Measurements from ENCODE around the gene OR2H2. TPM values are rescaled to one million over a fixed set of nuclear protein-coding genes. Genes with fewer than 3 reads are reported as not detected.
A peak's percentile ranks its signal among the peaks of the same experiment; 100 is the strongest.

OR2H2 gene
- total and polyA plus RNA-seq, 2 donors: not detected

GRCh38 chr6:29566856-29567255 is 18.1 kb upstream of the OR2H2 start:
- no peak for DNase-seq (ENCODE audit: extremely low spot score)
- H3K4me3 ChIP-seq (ENCODE audit: low read depth, low read length): no peak overlapping the region
- 83% methylated on average over 5 of the region's 5 CpGs for WGBS

GRCh38 chr6:29567541-29567940 is 17.4 kb upstream of the OR2H2 start:
- no peak overlapping the region for H3K4me3 ChIP-seq (ENCODE audit: low read depth, low read length)
- no peak for DNase-seq (ENCODE audit: extremely low spot score)
- 43% methylated on average over 2 of the region's 2 CpGs for WGBS
- H3K27ac ChIP-seq (ENCODE audit: low read depth): no peak overlapping the region
- no peaks in the 10 kb centered on the region for H3K4me1 ChIP-seq (ENCODE audit: insufficient read depth)
- no peaks in the 10 kb centered on the region for H3K36me3 ChIP-seq (ENCODE audit: insufficient read depth)

More at GRCh38 chr6:29566856-29567255, 18.1 kb upstream of the OR2H2 start:
- Histone ChIP-seq H3K36me3 (ENCODE audit: insufficient read depth) (no peaks in the 10 kb centered on the region), H3K4me1 (ENCODE audit: insufficient read depth) (no peaks in the 10 kb centered on the region), H3K27ac (ENCODE audit: low read depth) (no peak overlapping the region)

- Histone ChIP-seq H3K36me3 (ENCODE audit: insufficient read depth) (no peaks in the 10 kb centered on the region), H3K27ac (ENCODE audit: low read depth) (no peak overlapping the region), H3K4me1 (ENCODE audit: insufficient read depth) (no peaks in the 10 kb centered on the region), H3K4me3 (ENCODE audit: low read depth, low read length) (no peak overlapping the region)
- DNase-seq (ENCODE audit: extremely low spot score): no peak
- 51% methylated on average over 5 of the region's 5 CpGs for WGBS
Observed at GRCh38 chr6:29567991-29568390, 16.9 kb upstream of the OR2H2 start.

- Histone ChIP-seq H3K27ac (ENCODE audit: low read depth) (no peak overlapping the region), H3K4me3 (ENCODE audit: low read depth, low read length) (no peak overlapping the region), H3K4me1 (ENCODE audit: insufficient read depth) (no peaks in the 10 kb centered on the region), H3K36me3 (ENCODE audit: insufficient read depth) (no peaks in the 10 kb centered on the region)
- DNase-seq (ENCODE audit: extremely low spot score): no peak
Observed at GRCh38 chr6:29576056-29576455, 8.9 kb upstream of the OR2H2 start.

DNA sequence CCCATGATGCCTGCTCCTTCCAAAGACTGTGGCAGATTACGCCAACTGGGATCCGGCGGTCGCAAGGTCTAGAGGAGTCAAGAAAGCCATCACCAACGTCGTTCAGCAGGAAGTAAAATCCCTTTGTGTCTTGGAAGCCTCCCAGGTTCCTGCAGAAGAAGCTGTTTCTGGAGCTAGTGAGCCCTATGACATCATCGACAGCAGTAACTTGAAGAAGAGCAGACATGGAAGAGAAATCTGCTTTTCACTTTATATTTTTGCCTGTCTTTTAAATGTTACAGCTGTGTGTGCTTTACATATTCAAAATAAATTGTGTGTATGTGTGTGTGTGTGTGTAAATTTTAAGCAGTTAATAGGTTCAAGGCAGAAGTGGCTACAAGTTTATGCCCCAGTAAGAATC is 7.4 kb upstream of the OR2H2 start:
- H3K4me3 ChIP-seq (ENCODE audit: low read depth, low read length): no peak overlapping the region
- DNase-seq (ENCODE audit: extremely low spot score): no peak
- WGBS: 38% methylated on average over 7 of the region's 7 CpGs
- no peaks in the 10 kb centered on the region for H3K4me1 ChIP-seq (ENCODE audit: insufficient read depth)
- no peak overlapping the region for H3K27ac ChIP-seq (ENCODE audit: low read depth)
- no peaks in the 10 kb centered on the region for H3K36me3 ChIP-seq (ENCODE audit: insufficient read depth)

DNA sequence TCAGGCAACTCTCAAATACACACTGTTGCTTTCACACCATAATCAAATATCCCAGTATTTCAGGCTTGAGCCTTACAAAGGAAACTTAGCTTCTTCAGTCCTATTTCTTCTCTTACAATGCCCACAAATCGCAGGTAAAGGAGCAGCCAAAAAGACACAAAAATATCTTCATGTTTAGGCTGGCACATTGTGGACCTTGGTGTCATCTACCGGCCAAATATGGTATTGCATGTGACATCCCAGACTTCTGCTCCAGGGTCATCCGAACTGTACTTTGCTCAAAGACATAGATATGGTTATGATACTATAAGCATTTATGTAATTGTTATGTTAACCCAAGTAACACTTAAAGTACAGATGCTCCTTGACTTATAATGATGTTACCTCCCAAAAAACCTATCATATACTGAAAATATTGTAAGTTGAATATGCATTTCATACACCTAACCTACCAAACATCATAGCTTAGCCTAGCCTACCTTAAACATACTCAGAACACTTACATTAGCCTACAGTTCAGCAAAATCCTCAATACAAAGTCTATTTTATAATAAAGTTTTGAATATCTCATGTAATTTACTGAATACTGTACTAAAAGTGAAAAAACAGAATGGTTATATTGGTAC is 4.6 kb downstream of the OR2H2 start:
- no peaks in the 10 kb centered on the region for H3K4me1 ChIP-seq (ENCODE audit: insufficient read depth)
- H3K36me3 ChIP-seq (ENCODE audit: insufficient read depth): no peaks in the 10 kb centered on the region
- DNase-seq (ENCODE audit: extremely low spot score): peak; percentile 5
- H3K27ac ChIP-seq (ENCODE audit: low read depth): no peak overlapping the region
- H3K4me3 ChIP-seq (ENCODE audit: low read depth, low read length): no peak overlapping the region
- WGBS: 5% methylated on average over 3 of the region's 3 CpGs

GRCh38 chr6:29590218-29590808 is 5.4 kb downstream of the OR2H2 start:
- no peaks in the 10 kb centered on the region for H3K4me1 ChIP-seq (ENCODE audit: insufficient read depth)
- no peak overlapping the region for H3K4me3 ChIP-seq (ENCODE audit: low read depth, low read length)
- 87% methylated on average over 4 of the region's 4 CpGs for WGBS

DNA sequence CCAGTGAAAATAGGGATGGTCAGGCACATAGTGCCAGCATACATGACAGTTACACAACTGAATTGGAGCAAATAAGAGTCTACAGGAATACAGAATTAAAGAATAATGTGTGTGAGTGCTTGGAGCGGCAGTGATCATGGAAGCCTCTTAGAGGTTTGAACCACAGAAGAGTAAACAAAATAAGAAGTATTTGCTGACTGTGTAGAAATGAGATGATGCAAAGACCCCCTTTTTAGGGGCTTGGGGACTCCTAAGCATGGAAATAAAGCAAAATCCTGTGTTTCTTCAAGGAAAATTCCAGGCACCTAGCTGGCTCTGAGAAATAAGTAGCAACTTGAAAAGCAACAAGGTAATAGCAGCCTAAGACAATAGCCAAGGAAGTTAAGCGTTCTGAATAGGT is 6.8 kb downstream of the OR2H2 start:
- Histone ChIP-seq H3K4me3 (ENCODE audit: low read depth, low read length) (no peak overlapping the region), H3K27ac (ENCODE audit: low read depth) (no peak overlapping the region), H3K36me3 (ENCODE audit: insufficient read depth) (no peaks in the 10 kb centered on the region), H3K4me1 (ENCODE audit: insufficient read depth) (no peaks in the 10 kb centered on the region)
- 63% methylated on average over 2 of the region's 2 CpGs for WGBS
- DNase-seq (ENCODE audit: extremely low spot score): no peak

More at GRCh38 chr6:29590218-29590808, 5.4 kb downstream of the OR2H2 start:
- Histone ChIP-seq H3K36me3 (ENCODE audit: insufficient read depth) (no peaks in the 10 kb centered on the region), H3K27ac (ENCODE audit: low read depth) (no peak overlapping the region)
- DNase-seq (ENCODE audit: extremely low spot score): no peak

GRCh38 chr6:29593199-29593855 is 8.4 kb downstream of the OR2H2 start:
- Histone ChIP-seq H3K4me1 (ENCODE audit: insufficient read depth) (no peaks in the 10 kb centered on the region), H3K36me3 (ENCODE audit: insufficient read depth) (no peaks in the 10 kb centered on the region), H3K4me3 (ENCODE audit: low read depth, low read length) (no peak overlapping the region), H3K27ac (ENCODE audit: low read depth) (no peak overlapping the region)
- DNase-seq (ENCODE audit: extremely low spot score): peak; percentile 2
- WGBS: 16% methylated on average over 4 of the region's 4 CpGs

- no peak overlapping the region for H3K27ac ChIP-seq (ENCODE audit: low read depth)
- WGBS: 74% methylated on average over 6 of the region's 6 CpGs
- no peak overlapping the region for H3K4me3 ChIP-seq (ENCODE audit: low read depth, low read length)
- no peaks in the 10 kb centered on the region for H3K4me1 ChIP-seq (ENCODE audit: insufficient read depth)
- DNase-seq (ENCODE audit: extremely low spot score): no peak
- no peaks in the 10 kb centered on the region for H3K36me3 ChIP-seq (ENCODE audit: insufficient read depth)
Observed at GRCh38 chr6:29596381-29596900, 11.5 kb downstream of the OR2H2 start.

GRCh38 chr6:29597184-29597583 is 12.3 kb downstream of the OR2H2 start:
- no peaks in the 10 kb centered on the region for H3K4me1 ChIP-seq (ENCODE audit: insufficient read depth)
- WGBS: 81% methylated on average over 2 of the region's 2 CpGs

DNA sequence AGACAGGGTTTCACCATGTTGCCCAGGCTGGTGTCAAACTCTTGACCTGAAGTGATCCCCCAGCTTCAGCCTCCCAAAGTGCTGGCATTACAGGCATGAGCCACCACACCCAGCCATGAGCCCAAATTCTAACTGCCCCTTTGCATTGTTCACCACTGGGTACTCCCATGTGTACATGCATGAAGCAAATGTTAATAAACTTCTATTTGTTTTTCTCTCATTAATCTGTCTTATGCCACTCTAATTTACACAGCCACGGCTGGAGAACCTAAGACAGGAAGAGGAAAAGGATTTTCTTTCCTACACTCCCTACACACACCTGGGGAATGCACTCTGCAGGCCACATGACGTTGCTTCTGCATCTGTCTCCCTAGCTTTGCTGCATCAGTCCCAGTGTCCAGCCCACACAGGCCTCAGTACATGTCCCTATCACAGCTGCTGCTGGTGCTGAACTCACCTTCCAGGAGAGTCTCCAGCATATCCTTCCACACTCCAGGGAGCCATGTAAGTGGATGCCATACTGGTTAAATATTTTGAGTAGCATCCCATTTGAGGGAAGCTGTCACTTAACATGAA is 13.3 kb downstream of the OR2H2 start:
- Histone ChIP-seq H3K36me3 (ENCODE audit: insufficient read depth) (no peaks in the 10 kb centered on the region), H3K27ac (ENCODE audit: low read depth) (no peak overlapping the region), H3K4me1 (ENCODE audit: insufficient read depth) (no peaks in the 10 kb centered on the region), H3K4me3 (ENCODE audit: low read depth, low read length) (no peak overlapping the region)
- WGBS: 48% methylated on average over 2 of the region's 2 CpGs
- DNase-seq (ENCODE audit: extremely low spot score): no peak

More at GRCh38 chr6:29597184-29597583, 12.3 kb downstream of the OR2H2 start:
- Histone ChIP-seq H3K36me3 (ENCODE audit: insufficient read depth) (no peaks in the 10 kb centered on the region), H3K4me3 (ENCODE audit: low read depth, low read length) (no peak overlapping the region), H3K27ac (ENCODE audit: low read depth) (no peak overlapping the region)
- DNase-seq (ENCODE audit: extremely low spot score): no peak

DNA sequence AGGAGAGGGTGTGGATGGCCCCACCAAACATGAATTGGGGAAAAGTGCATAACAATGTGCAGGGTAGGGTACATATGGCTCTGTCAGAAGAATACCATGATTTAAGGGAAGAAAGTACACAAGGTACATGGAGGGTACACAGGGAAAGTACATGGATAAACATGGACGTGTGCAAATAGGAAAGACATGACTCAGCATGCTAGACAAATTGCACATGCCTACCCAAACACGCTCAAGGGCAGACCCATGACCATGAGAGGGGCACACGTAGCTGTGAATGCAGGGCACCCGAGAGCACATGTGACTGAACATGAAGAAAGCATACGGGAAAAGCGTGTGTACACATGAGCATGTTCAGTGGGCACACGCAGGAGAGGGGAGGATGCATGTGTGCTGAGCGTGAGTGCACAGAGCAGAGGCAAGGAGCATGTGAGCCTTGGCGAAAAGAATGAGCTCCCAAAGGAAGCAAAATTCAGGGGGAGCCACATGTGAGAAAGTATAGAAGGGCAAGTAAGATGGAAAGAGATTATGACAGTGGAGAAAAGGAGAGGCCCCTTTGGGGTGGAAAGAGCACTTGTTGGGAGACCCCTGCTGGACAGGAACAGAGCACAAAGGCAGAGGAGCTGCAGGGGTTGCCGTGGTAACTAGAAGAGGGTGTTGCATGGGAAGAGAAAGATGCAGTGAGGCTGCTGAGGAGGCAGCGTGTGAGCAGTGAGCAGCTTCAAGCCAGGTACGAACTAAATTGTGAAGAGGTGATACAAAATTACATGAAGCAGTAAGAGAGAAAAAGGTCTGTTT is 17.8 kb downstream of the OR2H2 start:
- Histone ChIP-seq H3K4me3 (ENCODE audit: low read depth, low read length) (no peak overlapping the region), H3K36me3 (ENCODE audit: insufficient read depth) (no peaks in the 10 kb centered on the region), H3K27ac (ENCODE audit: low read depth) (no peak overlapping the region), H3K4me1 (ENCODE audit: insufficient read depth) (no peaks in the 10 kb centered on the region)
- 76% methylated on average over 12 of the region's 12 CpGs for WGBS
- no peak for DNase-seq (ENCODE audit: extremely low spot score)

Measured in urinary bladder (tissue), 4 donors.